GM12875 (cell line): ENCODE data around the gene SEC14L2.

Source experiments
- H3K4me3 ChIP-seq: one replicate; pipeline ENCODE4 v1.5.1; 2011; ENCODE audit warnings: low read depth, low read length, control low read depth
- TF ChIP-seq, protein P1 (sequence below): IDR thresholded peaks from 2 replicates; pipeline ENCODE4 v1.5.1; 2011; ENCODE audit warnings: low read depth, mild to moderate bottlenecking, control low read depth, inconsistent platforms, low read length, moderate library complexity, borderline replicate concordance; ENCODE audit not compliant: insufficient read depth

SEC14L2 gene

DNA sequence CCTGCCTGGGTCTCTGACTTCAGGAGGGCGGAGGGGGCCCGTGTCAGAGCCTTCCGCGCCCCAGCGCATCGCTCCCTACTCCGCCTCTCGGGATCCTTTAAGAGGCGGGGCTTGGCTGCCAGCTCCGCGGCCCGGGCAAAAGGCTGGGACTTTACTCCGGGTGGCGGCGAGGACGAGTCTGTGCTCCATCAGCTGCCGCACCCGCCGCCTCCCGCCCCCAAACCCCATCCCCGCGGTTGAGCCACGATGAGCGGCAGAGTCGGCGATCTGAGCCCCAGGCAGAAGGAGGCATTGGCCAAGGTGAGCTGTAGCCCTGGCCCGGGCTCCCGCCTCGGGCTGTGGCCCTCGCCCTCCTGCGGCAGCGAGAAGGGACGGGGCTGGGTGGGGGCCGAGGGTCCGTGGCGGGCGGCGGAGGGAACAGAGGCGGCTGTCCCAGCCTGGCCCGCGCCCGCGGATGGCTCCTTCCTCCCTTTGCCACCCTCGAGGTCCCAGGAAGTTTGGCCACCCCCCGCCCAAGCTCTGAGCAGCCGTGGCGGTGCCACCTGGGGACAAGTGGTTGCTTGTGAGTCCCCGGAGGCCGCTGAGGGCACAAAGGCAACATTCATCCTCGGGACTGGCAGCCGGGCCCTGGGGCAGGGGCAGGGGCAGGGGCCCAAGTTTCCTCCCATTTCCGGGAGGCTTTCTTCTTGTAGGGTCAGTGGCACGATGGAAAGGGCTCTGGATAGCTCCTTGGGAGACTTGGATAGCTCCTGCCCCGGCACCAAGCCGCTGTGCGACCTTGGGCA is at the start of gene SEC14L2:
TSS of gene SEC14L2 (plus strand) at position 148 of the 785 bp plus-strand sequence. CDS start at position 247, 99 bp downstream.
- peak within 1 kb of the TSS; percentile 48 for H3K4me3 ChIP-seq

DNA sequence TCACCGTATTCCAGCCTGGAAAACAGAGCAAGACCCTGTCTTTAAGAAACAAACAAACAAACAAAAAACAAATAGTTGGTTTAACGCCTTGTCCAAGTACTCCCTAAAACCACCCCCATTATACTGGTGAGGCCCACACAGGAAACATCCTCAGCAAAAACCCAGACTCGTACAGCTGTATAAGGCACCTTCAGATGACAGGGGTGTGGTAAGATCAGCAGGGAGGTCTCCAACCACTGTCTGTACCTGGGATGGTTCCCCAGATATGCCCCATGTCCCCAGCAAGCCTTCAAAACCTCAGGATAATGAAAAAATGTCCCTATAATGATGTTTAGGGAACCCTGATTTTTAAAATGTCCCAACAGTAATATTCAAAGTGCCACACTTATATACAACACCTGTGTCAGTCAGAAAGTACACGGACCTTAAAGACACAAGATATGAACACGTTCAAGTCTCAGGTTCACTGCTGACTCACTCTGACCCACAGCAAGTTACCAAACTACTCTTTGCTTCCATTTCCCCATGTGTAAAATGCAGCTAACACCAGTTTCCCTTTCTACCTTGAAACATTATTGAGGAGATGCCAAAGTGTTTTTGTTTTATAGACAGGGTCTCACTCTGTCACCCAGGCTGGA is 49.4 kb upstream of the SEC14L2 start:
- TF ChIP-seq, protein P1, sequence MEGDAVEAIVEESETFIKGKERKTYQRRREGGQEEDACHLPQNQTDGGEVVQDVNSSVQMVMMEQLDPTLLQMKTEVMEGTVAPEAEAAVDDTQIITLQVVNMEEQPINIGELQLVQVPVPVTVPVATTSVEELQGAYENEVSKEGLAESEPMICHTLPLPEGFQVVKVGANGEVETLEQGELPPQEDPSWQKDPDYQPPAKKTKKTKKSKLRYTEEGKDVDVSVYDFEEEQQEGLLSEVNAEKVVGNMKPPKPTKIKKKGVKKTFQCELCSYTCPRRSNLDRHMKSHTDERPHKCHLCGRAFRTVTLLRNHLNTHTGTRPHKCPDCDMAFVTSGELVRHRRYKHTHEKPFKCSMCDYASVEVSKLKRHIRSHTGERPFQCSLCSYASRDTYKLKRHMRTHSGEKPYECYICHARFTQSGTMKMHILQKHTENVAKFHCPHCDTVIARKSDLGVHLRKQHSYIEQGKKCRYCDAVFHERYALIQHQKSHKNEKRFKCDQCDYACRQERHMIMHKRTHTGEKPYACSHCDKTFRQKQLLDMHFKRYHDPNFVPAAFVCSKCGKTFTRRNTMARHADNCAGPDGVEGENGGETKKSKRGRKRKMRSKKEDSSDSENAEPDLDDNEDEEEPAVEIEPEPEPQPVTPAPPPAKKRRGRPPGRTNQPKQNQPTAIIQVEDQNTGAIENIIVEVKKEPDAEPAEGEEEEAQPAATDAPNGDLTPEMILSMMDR = no peak
- H3K4me3 ChIP-seq = no peak overlapping the region

More for the DNA sequence above, at the start of gene SEC14L2:
- TF ChIP-seq, protein P1 = no peak

DNA sequence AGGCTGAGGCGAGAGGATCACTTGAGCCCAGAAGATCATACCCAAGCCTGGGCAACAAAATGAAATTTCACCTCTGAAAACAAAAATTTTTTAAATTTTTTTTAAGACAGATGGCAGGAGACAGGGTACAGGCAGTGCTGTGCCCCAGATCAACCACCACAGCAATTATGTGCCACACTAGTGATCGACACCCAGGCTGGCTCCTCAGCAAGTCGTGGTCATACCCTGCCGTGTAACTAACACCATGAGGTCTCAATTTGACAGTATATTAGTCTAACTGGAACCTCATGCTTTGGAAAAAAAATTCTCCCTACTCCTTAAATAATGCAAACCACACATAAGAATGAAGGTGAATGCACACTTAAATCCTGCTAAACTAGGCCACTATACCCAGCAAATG is 48.4 kb upstream of the SEC14L2 start:
- H3K4me3 ChIP-seq = no peak overlapping the region
- TF ChIP-seq, protein P1 = no peak

DNA sequence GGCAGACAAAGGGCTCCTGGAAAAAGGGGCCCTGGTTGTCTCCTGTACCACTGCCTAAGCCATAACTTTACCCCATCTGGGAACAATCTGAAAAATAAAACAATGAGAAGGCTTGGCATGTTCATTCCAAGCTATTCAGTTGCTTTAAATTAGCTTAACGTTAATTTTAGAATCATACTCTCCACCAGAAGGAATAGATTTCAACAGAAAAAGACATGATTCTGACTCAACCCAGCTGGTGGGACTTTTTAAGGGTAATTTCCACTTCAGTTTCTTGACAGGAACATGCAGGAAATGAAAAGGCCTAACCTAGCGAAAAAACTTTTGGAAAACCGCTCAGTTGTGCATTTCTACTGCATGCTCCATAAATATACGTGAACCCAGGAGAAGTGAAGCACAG is 48.0 kb upstream of the SEC14L2 start:
- no peak overlapping the region for H3K4me3 ChIP-seq
- TF ChIP-seq, protein P1 = no peak

DNA sequence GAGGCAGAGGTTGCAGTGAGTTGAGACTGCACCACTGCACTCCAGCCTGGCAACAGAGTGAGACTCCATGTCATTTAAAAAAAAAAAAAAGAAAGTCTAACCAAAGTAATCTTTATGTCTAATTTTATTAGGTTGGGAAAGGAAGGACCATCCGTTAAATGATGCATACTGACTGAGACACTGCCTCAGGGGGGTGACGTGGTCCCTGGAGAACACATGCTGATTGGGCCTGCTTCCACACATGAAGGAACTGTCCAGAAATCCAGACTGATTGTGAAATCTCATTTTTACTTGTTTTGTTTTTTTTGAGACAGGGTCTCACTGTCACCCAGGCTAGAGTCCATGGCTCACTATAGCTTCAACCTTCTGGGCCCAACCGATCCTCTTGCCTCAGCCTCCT is 45.6 kb upstream of the SEC14L2 start:
- no peak overlapping the region for H3K4me3 ChIP-seq
- TF ChIP-seq, protein P1 = no peak

DNA sequence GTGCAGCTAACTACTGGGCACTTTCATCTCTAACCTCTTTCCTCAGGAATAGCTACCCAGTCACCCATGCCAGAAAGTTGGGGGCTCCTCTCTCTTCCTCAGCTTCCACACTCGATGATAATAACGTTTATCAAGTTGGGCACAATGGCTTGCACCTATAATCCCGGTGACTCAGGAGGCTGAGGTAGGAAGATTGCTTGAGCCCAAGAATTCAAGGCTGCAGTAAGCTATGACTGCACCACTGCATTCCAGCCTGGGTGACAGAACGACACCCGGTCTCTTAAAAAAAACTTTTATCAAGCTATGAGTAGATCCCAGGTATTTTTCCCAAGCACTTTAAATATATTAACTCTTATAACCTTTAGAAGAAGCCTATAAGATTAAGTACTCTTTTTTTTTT is 42.2 kb upstream of the SEC14L2 start:
- no peak overlapping the region for H3K4me3 ChIP-seq
- TF ChIP-seq, protein P1 = no peak
